GM19099 (cell line): ENCODE measurements around the gene PATE1.

ENCODE experiments used
- POLR2A ChIP-seq: IDR thresholded peaks from 3 replicates; pipeline ENCODE4 v1.6.1; 2011; ENCODE audit warnings: low read depth; ENCODE audit not compliant: insufficient read length; ENCODE audit errors: extremely low read depth

The PATE1 gene

GRCh38 chr11:125745979-125746378 lies at the start of gene PATE1:
PATE1 (plus strand) TSS chr11:125746279; CDS start chr11:125746305, 26 bp downstream.
- TF ChIP-seq POLR2A = no peak

GRCh38 chr11:125701018-125701610 lies 45.0 kb upstream of the PATE1 start:
- TF ChIP-seq POLR2A = no peak

GRCh38 chr11:125701858-125702621 lies 44.0 kb upstream of the PATE1 start:
- no peak for TF ChIP-seq POLR2A

GRCh38 chr11:125720781-125721180 lies 25.3 kb upstream of the PATE1 start:
- no peak for TF ChIP-seq POLR2A

GRCh38 chr11:125724125-125724524 lies 22.0 kb upstream of the PATE1 start:
- no peak for TF ChIP-seq POLR2A

- TF ChIP-seq POLR2A = no peak
These were observed 17.1 kb upstream of the PATE1 start for GRCh38 chr11:125728969-125729368.

GRCh38 chr11:125740617-125741016 lies 5.5 kb upstream of the PATE1 start:
- no peak for TF ChIP-seq POLR2A

GRCh38 chr11:125743681-125744080 lies 2.4 kb upstream of the PATE1 start:
- no peak for TF ChIP-seq POLR2A

GRCh38 chr11:125750629-125751028 lies 4.5 kb downstream of the PATE1 start:
- no peak for TF ChIP-seq POLR2A

- TF ChIP-seq POLR2A = no peak
These were observed 10.0 kb downstream of the PATE1 start for GRCh38 chr11:125756050-125756449.

- TF ChIP-seq POLR2A = no peak
These were observed 16.4 kb downstream of the PATE1 start for GRCh38 chr11:125762445-125762844.

- TF ChIP-seq POLR2A = no peak
These were observed 17.4 kb downstream of the PATE1 start for GRCh38 chr11:125763483-125763882.

GRCh38 chr11:125766251-125766650 lies 20.2 kb downstream of the PATE1 start:
- TF ChIP-seq POLR2A = no peak

- TF ChIP-seq POLR2A = no peak
These were observed 22.4 kb downstream of the PATE1 start for GRCh38 chr11:125768336-125769046.

GRCh38 chr11:125770583-125770982 lies 24.5 kb downstream of the PATE1 start:
- TF ChIP-seq POLR2A = no peak

GRCh38 chr11:125772834-125773505 lies 26.9 kb downstream of the PATE1 start:
- TF ChIP-seq POLR2A = no peak

- TF ChIP-seq POLR2A = no peak
These were observed 27.4 kb downstream of the PATE1 start for GRCh38 chr11:125773516-125773915.
